ENCODE data around the gene CLCN3.
"Not testable (repeated sequence)": the region's sequence is repeated elsewhere in the genome, so short reads cannot be mapped to it uniquely, and the experiment has no call there.

- TF ChIP-seq CTCF (conservative IDR thresholded peaks at IDR 0.05; ENCODE audit: low read depth, low read length); EZH2 (IDR thresholded peaks at IDR 0.05; ENCODE audit: borderline replicate concordance, low read depth, low read length, poor library complexity, severe bottlenecking): not testable (repeated sequence)
Measured at GRCh38 chr4:169738604-169739003, 118.2 kb downstream of the CLCN3 start.
